ENCODE results near the gene MYL7. TPM values are rescaled to one million over a fixed set of nuclear protein-coding genes. Genes with fewer than 3 reads are reported as not detected.

The MYL7 gene
- total and polyA plus RNA-seq, 9 of the 15 experiments (the other 6 are each of a cell fraction or from before 2014, with no cell fraction given) = not detected

GRCh38 chr7:44123190-44124003 is 17.7 kb downstream of the MYL7 start, which contains the start of gene POLD2 (continued):
- TF ChIP-seq, protein P1, sequence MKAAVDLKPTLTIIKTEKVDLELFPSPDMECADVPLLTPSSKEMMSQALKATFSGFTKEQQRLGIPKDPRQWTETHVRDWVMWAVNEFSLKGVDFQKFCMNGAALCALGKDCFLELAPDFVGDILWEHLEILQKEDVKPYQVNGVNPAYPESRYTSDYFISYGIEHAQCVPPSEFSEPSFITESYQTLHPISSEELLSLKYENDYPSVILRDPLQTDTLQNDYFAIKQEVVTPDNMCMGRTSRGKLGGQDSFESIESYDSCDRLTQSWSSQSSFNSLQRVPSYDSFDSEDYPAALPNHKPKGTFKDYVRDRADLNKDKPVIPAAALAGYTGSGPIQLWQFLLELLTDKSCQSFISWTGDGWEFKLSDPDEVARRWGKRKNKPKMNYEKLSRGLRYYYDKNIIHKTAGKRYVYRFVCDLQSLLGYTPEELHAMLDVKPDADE (conservative IDR thresholded peaks at IDR 0.05; ENCODE audit: control insufficient read depth, low read depth, low read length) = 0 out of 2 replicates have a peak, but pooled peaks have one; percentile 35
- TF ChIP-seq ARID1B (IDR thresholded peaks at IDR 0.05) (no peak), CCAR2 (IDR thresholded peaks at IDR 0.05; ENCODE audit: low read depth, low read length) (no peak), ZNF449 (CRISPR knock-in tag; IDR thresholded peaks at IDR 0.05) (no peak), YBX1 (IDR thresholded peaks at IDR 0.05) (no peak), KDM1A (IDR thresholded peaks at IDR 0.05) (no peak), RBFOX2 (IDR thresholded peaks at IDR 0.05; ENCODE audit: low read depth, low read length) (peak; percentile 94), MXD1 (CRISPR knock-in tag; IDR thresholded peaks at IDR 0.05; ENCODE audit: borderline replicate concordance, poor library complexity, severe bottlenecking) (peak; percentile 61), CHD2 (IDR thresholded peaks at IDR 0.05; ENCODE audit: low read depth, low read length) (peak; percentile 62), MTA3 (IDR thresholded peaks at IDR 0.05; ENCODE audit: borderline replicate concordance) (peak; percentile 39; the same call in 1 of the 2 replicates), SPI1 (IDR thresholded peaks at IDR 0.05; ENCODE audit: borderline replicate concordance, low read depth, low read length) (no peak), NRF1 (conservative IDR thresholded peaks at IDR 0.05 in 1 of 2, IDR thresholded peaks at IDR 0.05 in 1 of 2) (peak; percentile 87 to 88), ZNF444 (CRISPR knock-in tag; IDR thresholded peaks at IDR 0.05) (no peak)
- TF ChIP-seq, protein P2, sequence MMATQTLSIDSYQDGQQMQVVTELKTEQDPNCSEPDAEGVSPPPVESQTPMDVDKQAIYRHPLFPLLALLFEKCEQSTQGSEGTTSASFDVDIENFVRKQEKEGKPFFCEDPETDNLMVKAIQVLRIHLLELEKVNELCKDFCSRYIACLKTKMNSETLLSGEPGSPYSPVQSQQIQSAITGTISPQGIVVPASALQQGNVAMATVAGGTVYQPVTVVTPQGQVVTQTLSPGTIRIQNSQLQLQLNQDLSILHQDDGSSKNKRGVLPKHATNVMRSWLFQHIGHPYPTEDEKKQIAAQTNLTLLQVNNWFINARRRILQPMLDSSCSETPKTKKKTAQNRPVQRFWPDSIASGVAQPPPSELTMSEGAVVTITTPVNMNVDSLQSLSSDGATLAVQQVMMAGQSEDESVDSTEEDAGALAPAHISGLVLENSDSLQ (IDR thresholded peaks at IDR 0.05) = peak; percentile 98
- TF ChIP-seq, protein P3, sequence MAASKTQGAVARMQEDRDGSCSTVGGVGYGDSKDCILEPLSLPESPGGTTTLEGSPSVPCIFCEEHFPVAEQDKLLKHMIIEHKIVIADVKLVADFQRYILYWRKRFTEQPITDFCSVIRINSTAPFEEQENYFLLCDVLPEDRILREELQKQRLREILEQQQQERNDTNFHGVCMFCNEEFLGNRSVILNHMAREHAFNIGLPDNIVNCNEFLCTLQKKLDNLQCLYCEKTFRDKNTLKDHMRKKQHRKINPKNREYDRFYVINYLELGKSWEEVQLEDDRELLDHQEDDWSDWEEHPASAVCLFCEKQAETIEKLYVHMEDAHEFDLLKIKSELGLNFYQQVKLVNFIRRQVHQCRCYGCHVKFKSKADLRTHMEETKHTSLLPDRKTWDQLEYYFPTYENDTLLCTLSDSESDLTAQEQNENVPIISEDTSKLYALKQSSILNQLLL (CRISPR knock-in tag; IDR thresholded peaks at IDR 0.05; ENCODE audit: borderline replicate concordance) = no peak
- TF ChIP-seq, protein P4, sequence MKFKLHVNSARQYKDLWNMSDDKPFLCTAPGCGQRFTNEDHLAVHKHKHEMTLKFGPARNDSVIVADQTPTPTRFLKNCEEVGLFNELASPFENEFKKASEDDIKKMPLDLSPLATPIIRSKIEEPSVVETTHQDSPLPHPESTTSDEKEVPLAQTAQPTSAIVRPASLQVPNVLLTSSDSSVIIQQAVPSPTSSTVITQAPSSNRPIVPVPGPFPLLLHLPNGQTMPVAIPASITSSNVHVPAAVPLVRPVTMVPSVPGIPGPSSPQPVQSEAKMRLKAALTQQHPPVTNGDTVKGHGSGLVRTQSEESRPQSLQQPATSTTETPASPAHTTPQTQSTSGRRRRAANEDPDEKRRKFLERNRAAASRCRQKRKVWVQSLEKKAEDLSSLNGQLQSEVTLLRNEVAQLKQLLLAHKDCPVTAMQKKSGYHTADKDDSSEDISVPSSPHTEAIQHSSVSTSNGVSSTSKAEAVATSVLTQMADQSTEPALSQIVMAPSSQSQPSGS (CRISPR knock-in tag; IDR thresholded peaks at IDR 0.05) = no peak
- TF ChIP-seq, protein P5, sequence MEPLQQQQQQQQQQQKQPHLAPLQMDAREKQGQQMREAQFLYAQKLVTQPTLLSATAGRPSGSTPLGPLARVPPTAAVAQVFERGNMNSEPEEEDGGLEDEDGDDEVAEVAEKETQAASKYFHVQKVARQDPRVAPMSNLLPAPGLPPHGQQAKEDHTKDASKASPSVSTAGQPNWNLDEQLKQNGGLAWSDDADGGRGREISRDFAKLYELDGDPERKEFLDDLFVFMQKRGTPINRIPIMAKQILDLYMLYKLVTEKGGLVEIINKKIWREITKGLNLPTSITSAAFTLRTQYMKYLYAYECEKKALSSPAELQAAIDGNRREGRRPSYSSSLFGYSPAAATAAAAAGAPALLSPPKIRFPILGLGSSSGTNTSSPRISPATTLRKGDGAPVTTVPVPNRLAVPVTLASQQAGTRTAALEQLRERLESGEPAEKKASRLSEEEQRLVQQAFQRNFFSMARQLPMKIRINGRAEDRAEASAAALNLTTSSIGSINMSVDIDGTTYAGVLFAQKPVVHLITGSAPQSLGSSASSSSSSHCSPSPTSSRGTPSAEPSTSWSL (CRISPR knock-in tag; IDR thresholded peaks at IDR 0.05; ENCODE audit: borderline replicate concordance) = 0 out of 2 replicates have a peak, but pooled peaks have one; percentile 29
